NB4 (cell line): ENCODE results near the gene CD276.

Experiments used
- CTCF ChIP-seq: IDR thresholded peaks from one replicate; pipeline ENCODE4 v1.5.1; 2012; ENCODE audit warnings: low read depth, low read length
- POLR2A ChIP-seq: IDR thresholded peaks from 2 replicates; pipeline ENCODE4 v1.6.1; 2011; ENCODE audit warnings: mild to moderate bottlenecking; ENCODE audit not compliant: insufficient read length; ENCODE audit errors: extremely low read depth

DNA sequence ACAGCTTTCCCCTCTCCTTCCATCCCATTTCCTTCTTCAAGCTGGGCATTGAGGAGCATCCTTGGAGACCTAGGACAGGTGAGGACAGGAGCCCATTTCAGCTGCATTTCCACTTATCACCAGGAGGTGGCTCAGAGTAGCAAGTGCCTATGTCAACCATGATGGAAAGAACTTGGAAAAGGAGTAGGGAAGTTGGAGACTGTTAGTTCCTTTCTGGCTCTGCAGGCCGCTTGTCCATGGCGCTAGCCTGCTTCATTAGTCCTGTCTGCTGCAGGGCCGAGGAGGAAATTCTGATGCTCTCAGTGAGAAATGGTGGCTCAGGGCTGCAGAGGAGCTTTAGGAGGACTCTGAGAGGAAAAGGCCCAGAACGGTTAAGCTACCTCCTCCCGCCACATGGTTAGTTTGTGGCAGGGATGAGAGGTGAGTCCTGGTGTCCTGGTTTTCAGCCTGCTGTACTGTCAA is 7.0 kb upstream of the CD276 start:
- TF ChIP-seq POLR2A (no peak), CTCF (peak; percentile 57)
